SK-N-SH (cell line): ENCODE data around the gene ARHGAP26. TPM values are rescaled to one million over a fixed set of nuclear protein-coding genes. Genes with fewer than 3 reads are reported as not detected.

ENCODE experiments used
- CTCF ChIA-PET: fragments of 300-600, 350-600 bp; formaldehyde crosslinking; extraction: SDS; loops from one replicate; lab custom pipeline; 2021; lab: Yijun Ruan, JAX
- POLR2A ChIA-PET: fragments of 350-600 bp; sonication (Branson Sonifier 250); formaldehyde crosslinking; extraction: SDS; loops from one replicate; lab custom pipeline; 2020; ENCODE audit warnings: antibody characterized with exemption, inconsistent platforms; lab: Yijun Ruan, JAX
- DNase-seq: peaks from one replicate; pipeline ENCODE4 v3.0.0; 2012
- H2AFZ ChIP-seq: fragments of 200-600 bp; sonication (generic); 2 replicates; pipeline ENCODE4 v1.8.1; 2016; ENCODE audit warnings: antibody characterized with exemption, mild to moderate bottlenecking, low read depth
- H3F3A ChIP-seq: fragments of 200-600 bp; sonication (generic); replicated peaks from 2 replicates; pipeline ENCODE3; 2016; ENCODE audit warnings: antibody characterized with exemption, mild to moderate bottlenecking; ENCODE audit not compliant: insufficient read depth
- H3K27ac ChIP-seq, 2 experiments: fragments of 200-500 bp in 1 of 2; fragments of 200-600 bp in 1 of 2; sonication (Bioruptor generic) in 1 of 2; sonication (generic), shearing (Covaris generic) in 1 of 2; 2 replicates each; pipeline versions ENCODE4 v1.5.1 to v1.6.1; 2014 to 2016; ENCODE audit warnings: low read depth in 2 of 2, inconsistent platforms in 1 of 2, low read length in 1 of 2, mild to moderate bottlenecking in 1 of 2, mixed read lengths in 1 of 2
- H3K27me3 ChIP-seq: fragments of 200-600 bp; sonication (generic), shearing (Covaris generic); 2 replicates; pipeline ENCODE4 v1.6.1; 2016; ENCODE audit warnings: mixed run types; ENCODE audit not compliant: insufficient read depth
- H3K36me3 ChIP-seq, 2 experiments: fragments of 200-500 bp in 1 of 2; fragments of 200-600 bp in 1 of 2; sonication (Bioruptor generic) in 1 of 2; sonication (generic) in 1 of 2; replicated peaks in 1 of 2; 2 replicates each; pipeline versions ENCODE3 to v1.5.1; 2014 to 2016; ENCODE audit warnings: low read length in 1 of 2, mild to moderate bottlenecking in 1 of 2; ENCODE audit not compliant: insufficient read depth in 2 of 2, control insufficient read depth in 1 of 2
- H3K4me1 ChIP-seq, 2 experiments: fragments of 200-500 bp in 1 of 2; fragments of 200-600 bp in 1 of 2; sonication (Bioruptor generic) in 1 of 2; sonication (generic), shearing (Covaris generic) in 1 of 2; 2 replicates each; pipeline versions ENCODE4 v1.5.1 to v1.6.1; 2014 to 2016; ENCODE audit warnings: low read depth in 1 of 2, low read length in 1 of 2, mixed run types in 1 of 2; ENCODE audit not compliant: insufficient read depth in 2 of 2, control insufficient read depth in 1 of 2
- H3K4me2 ChIP-seq: fragments of 200-600 bp; sonication (generic), shearing (Covaris generic); 2 replicates; pipeline ENCODE4 v1.6.1; 2017; ENCODE audit warnings: mixed run types
- H3K4me3 ChIP-seq, 2 experiments: fragments of 200-500 bp in 1 of 2; fragments of 200-600 bp in 1 of 2; sonication (Bioruptor generic) in 1 of 2; sonication (generic), shearing (Covaris generic) in 1 of 2; 2 replicates each; pipeline versions ENCODE4 v1.5.1 to v1.8.1; 2014 to 2016; ENCODE audit warnings: low read depth in 2 of 2, inconsistent platforms in 1 of 2, low read length in 1 of 2, mild to moderate bottlenecking in 1 of 2, mixed read lengths in 1 of 2, moderate library complexity in 1 of 2
- H3K79me2 ChIP-seq: fragments of 200-600 bp; sonication (generic); 2 replicates; pipeline ENCODE4 v1.8.1; 2017; ENCODE audit warnings: mild to moderate bottlenecking; ENCODE audit not compliant: insufficient read depth
- H3K9ac ChIP-seq: fragments of 200-600 bp; sonication (generic); 2 replicates; pipeline ENCODE4 v1.6.1; 2017; ENCODE audit warnings: mixed run types
- H3K9me2 ChIP-seq: fragments of 200-600 bp; sonication (generic); 2 replicates; pipeline ENCODE4 v1.6.1; 2017; ENCODE audit warnings: mixed run types
- H3K9me3 ChIP-seq: fragments of 200-600 bp; sonication (generic); 2 replicates; pipeline ENCODE4 v1.6.1; 2017; ENCODE audit warnings: mixed run types, mild to moderate bottlenecking, moderate library complexity
- H4K20me1 ChIP-seq: fragments of 200-600 bp; sonication (generic); 2 replicates; pipeline ENCODE4 v1.6.1; 2017; ENCODE audit warnings: mild to moderate bottlenecking, mixed run types; ENCODE audit not compliant: insufficient read depth
- ELF1 ChIP-seq: IDR thresholded peaks from 2 replicates; pipeline ENCODE4 v1.4.0; 2012
- EZH2phosphoT487 ChIP-seq: fragments of 200-600 bp; sonication (generic); IDR thresholded peaks from 2 replicates; pipeline ENCODE4 v1.6.1; 2017; ENCODE audit warnings: low read depth, mixed run types, mild to moderate bottlenecking, antibody characterized with exemption, moderate library complexity, borderline replicate concordance
- FOSL2 ChIP-seq: IDR thresholded peaks from 2 replicates; pipeline ENCODE4 v1.4.0; 2012; ENCODE audit warnings: low read depth, mild to moderate bottlenecking, moderate library complexity, borderline replicate concordance
- FOXM1 ChIP-seq: IDR thresholded peaks from 2 replicates; pipeline ENCODE4 v1.4.0; 2012; ENCODE audit warnings: low read depth, mild to moderate bottlenecking
- MXI1 ChIP-seq: IDR thresholded peaks from 2 replicates; pipeline ENCODE4 v1.6.1; 2012; ENCODE audit warnings: mild to moderate bottlenecking, low read depth, low read length, improper control_type of control experiment
- RAD21 ChIP-seq: IDR thresholded peaks from 2 replicates; pipeline ENCODE4 v1.6.1; 2012; ENCODE audit warnings: mild to moderate bottlenecking, low read length
- RCOR1 ChIP-seq: fragments of 150-350 bp; IDR thresholded peaks from 2 replicates; pipeline ENCODE4 v1.6.1; 2017; ENCODE audit warnings: antibody characterized with exemption, low read length
- TAF1 ChIP-seq: IDR thresholded peaks from 2 replicates; pipeline ENCODE4 v1.6.1; 2012; ENCODE audit warnings: low read depth, mild to moderate bottlenecking, low read length, moderate library complexity, borderline replicate concordance
- TCF12 ChIP-seq: IDR thresholded peaks from 2 replicates; pipeline ENCODE4 v1.4.0; 2012
- YY1 ChIP-seq: IDR thresholded peaks from 2 replicates; pipeline ENCODE4 v1.4.0; 2012; ENCODE audit warnings: low read depth, mild to moderate bottlenecking
- WGBS: methylation state at CpG from one replicate; pipeline ENCODE4 v1.1.6; 2017; ENCODE audit warnings: low lambda C conversion rate; 5-methylcytosine and 5-hydroxymethylcytosine counted together
- polyA plus RNA-seq, 3 experiments: library from polyadenylated mRNA; depleted of rRNA; stranded (reverse); fragments of >200 nt; gene quantifications; 2 replicates each; pipeline ENCODE4 v1.2.3, GENCODE V29; 2012
- TF ChIP-seq, protein P1 (sequence below): fragments of 150-350 bp; IDR thresholded peaks from 2 replicates; pipeline ENCODE4 v1.6.1; 2016; ENCODE audit warnings: mild to moderate bottlenecking, low read depth, low read length
- TF ChIP-seq, protein P2 (sequence below): fragments of 200-600 bp; sonication (generic); IDR thresholded peaks from 2 replicates; pipeline ENCODE4 v1.6.1; 2017; ENCODE audit warnings: antibody characterized with exemption, mild to moderate bottlenecking, moderate library complexity
- TF ChIP-seq, protein P3 (sequence below): IDR thresholded peaks from 2 replicates; pipeline ENCODE4; 2012
- TF ChIP-seq, protein P4 (sequence below): IDR thresholded peaks from 2 replicates; pipeline ENCODE4 v1.4.0; 2012; ENCODE audit warnings: low read depth
- TF ChIP-seq, protein P5 (sequence below): fragments of 150-350 bp; IDR thresholded peaks from 2 replicates; pipeline ENCODE4 v1.6.1; 2017; ENCODE audit warnings: antibody characterized with exemption, low read length, low read depth, borderline replicate concordance

ARHGAP26 gene
- polyA plus RNA-seq, 1 of the 3 experiments (the other 2 are of a cell fraction) = 6.1 TPM

DNA sequence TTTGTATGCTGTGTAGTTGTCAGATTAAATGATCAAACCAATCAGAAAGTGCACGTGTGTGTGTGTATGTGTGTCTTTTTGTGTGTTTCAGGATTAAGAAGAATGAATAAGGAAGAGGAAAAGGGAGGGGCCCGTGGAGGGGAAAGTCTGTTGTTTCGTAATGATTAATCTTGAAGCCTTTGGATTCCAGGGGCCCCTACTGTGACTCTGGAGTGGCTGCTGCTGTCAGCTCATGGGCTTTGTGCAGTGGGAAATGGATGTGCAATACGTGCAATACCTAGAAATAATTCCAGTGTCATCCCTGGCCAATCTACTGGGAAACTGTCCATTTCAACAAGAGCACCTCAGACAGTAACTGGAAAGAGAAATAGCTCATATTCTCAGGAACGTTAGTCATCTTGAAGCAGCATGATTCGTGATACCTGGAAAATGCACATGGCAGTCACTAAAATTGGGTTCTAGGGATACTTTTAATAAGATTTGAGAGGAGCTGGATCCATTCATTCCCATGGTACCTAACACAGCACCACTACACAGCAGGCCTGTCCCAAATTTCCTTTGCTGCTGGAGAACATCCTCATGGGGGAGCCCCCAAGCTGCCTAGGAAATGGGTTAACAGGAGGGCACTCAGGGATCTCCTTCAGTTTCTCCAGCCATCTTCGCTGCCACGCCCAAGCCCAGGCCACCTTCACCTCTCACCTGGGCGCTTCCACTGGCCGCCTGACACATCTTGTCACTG, 447.1 kb downstream of the ARHGAP26 start:
- peaks cover 3 to 26% of the 10 kb centered on the region in 2 experiments; a peak in 3 of 4 replicates for H3K4me1 ChIP-seq
- no peak overlapping the region for H3K27ac ChIP-seq
- H3K9me2 ChIP-seq = no peaks in the 10 kb centered on the region
- TF ChIP-seq, protein P1, sequence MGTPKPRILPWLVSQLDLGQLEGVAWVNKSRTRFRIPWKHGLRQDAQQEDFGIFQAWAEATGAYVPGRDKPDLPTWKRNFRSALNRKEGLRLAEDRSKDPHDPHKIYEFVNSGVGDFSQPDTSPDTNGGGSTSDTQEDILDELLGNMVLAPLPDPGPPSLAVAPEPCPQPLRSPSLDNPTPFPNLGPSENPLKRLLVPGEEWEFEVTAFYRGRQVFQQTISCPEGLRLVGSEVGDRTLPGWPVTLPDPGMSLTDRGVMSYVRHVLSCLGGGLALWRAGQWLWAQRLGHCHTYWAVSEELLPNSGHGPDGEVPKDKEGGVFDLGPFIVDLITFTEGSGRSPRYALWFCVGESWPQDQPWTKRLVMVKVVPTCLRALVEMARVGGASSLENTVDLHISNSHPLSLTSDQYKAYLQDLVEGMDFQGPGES = no peak
- TF ChIP-seq, protein P2, sequence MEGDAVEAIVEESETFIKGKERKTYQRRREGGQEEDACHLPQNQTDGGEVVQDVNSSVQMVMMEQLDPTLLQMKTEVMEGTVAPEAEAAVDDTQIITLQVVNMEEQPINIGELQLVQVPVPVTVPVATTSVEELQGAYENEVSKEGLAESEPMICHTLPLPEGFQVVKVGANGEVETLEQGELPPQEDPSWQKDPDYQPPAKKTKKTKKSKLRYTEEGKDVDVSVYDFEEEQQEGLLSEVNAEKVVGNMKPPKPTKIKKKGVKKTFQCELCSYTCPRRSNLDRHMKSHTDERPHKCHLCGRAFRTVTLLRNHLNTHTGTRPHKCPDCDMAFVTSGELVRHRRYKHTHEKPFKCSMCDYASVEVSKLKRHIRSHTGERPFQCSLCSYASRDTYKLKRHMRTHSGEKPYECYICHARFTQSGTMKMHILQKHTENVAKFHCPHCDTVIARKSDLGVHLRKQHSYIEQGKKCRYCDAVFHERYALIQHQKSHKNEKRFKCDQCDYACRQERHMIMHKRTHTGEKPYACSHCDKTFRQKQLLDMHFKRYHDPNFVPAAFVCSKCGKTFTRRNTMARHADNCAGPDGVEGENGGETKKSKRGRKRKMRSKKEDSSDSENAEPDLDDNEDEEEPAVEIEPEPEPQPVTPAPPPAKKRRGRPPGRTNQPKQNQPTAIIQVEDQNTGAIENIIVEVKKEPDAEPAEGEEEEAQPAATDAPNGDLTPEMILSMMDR = no peak
- TF ChIP-seq, protein P3, sequence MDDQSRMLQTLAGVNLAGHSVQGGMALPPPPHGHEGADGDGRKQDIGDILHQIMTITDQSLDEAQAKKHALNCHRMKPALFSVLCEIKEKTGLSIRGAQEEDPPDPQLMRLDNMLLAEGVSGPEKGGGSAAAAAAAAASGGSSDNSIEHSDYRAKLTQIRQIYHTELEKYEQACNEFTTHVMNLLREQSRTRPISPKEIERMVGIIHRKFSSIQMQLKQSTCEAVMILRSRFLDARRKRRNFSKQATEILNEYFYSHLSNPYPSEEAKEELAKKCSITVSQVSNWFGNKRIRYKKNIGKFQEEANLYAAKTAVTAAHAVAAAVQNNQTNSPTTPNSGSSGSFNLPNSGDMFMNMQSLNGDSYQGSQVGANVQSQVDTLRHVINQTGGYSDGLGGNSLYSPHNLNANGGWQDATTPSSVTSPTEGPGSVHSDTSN = no peak
- TF ChIP-seq ELF1 (no peak), EZH2phosphoT487 (no peak), TCF12 (no peak), FOXM1 (no peak), TAF1 (no peak)
- TF ChIP-seq, protein P4, sequence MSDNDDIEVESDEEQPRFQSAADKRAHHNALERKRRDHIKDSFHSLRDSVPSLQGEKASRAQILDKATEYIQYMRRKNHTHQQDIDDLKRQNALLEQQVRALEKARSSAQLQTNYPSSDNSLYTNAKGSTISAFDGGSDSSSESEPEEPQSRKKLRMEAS = no peak
- TF ChIP-seq, protein P5, sequence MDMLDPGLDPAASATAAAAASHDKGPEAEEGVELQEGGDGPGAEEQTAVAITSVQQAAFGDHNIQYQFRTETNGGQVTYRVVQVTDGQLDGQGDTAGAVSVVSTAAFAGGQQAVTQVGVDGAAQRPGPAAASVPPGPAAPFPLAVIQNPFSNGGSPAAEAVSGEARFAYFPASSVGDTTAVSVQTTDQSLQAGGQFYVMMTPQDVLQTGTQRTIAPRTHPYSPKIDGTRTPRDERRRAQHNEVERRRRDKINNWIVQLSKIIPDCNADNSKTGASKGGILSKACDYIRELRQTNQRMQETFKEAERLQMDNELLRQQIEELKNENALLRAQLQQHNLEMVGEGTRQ = no peak
- CTCF ChIA-PET = interaction anchor here (1.0 to 1.6 kb wide), 2 partner anchors 10 to 21 kb away, joined by 4 read pairs; no protein-coding TSS in a partner anchor
- no peaks in the 10 kb centered on the region for H3K79me2 ChIP-seq
- peaks cover 0 to 8% of the 10 kb centered on the region in 2 experiments for H3K36me3 ChIP-seq
- no peaks in the 10 kb centered on the region for H3K27me3 ChIP-seq
- H3K9me3 ChIP-seq = no peaks in the 10 kb centered on the region
- no peak overlapping the region for H3K4me3 ChIP-seq
- WGBS = 82% methylated on average over 10 of the region's 10 CpGs
- no peak for DNase-seq
- H4K20me1 ChIP-seq = no peaks in the 10 kb centered on the region
- no peak overlapping the region for H3K4me2 ChIP-seq
- H3F3A ChIP-seq = no peaks in the 10 kb centered on the region
- H2AFZ ChIP-seq = no peak overlapping the region
- POLR2A ChIA-PET = no interaction called here
- no peak overlapping the region for H3K9ac ChIP-seq

DNA sequence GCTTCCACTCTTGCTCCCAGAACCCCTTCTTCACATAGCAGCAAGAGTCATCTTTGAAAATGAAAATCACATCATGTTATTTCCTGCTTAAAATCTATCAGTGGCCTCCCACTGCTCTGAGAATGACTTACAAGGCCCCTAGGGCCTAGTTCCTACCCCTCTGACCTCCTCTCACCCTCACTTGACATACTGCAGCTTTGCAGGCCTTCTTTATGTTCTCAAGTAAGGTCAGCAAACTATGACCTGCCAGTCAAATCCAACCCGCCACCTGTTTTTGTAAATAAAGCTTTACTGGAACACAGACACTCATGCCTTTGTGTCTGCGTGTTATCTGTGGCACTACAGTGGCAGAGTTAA, 447.6 kb downstream of the ARHGAP26 start:
- Histone ChIP-seq H3F3A (no peaks in the 10 kb centered on the region), H3K4me3 (no peak overlapping the region), H3K27me3 (no peaks in the 10 kb centered on the region), H3K4me1 (peaks cover 8 to 26% of the 10 kb centered on the region in 2 experiments; a peak in 3 of 4 replicates), H3K36me3 (peaks cover 0 to 8% of the 10 kb centered on the region in 2 experiments), H3K27ac (no peak overlapping the region), H3K9ac (no peak overlapping the region), H3K79me2 (no peaks in the 10 kb centered on the region), H4K20me1 (no peaks in the 10 kb centered on the region), H3K9me2 (no peaks in the 10 kb centered on the region), H3K4me2 (no peak overlapping the region), H3K9me3 (no peaks in the 10 kb centered on the region), H2AFZ (no peak overlapping the region)
- ChIA-PET POLR2A (no interaction called here), CTCF (interaction anchor here (1.0 to 1.6 kb wide), 2 partner anchors 11 to 22 kb away, joined by 4 read pairs; no protein-coding TSS in a partner anchor)
- no peak for DNase-seq
- no peak for TF ChIP-seq RAD21
- TF ChIP-seq YY1 = no peak
- TF ChIP-seq FOSL2 = no peak
- no peak for TF ChIP-seq FOXM1
- no peak for TF ChIP-seq MXI1
- no peak for TF ChIP-seq RCOR1
- WGBS = 100% methylated on average over 2 of the region's 2 CpGs
